ENCODE results near the gene VWA5B1.

DNA sequence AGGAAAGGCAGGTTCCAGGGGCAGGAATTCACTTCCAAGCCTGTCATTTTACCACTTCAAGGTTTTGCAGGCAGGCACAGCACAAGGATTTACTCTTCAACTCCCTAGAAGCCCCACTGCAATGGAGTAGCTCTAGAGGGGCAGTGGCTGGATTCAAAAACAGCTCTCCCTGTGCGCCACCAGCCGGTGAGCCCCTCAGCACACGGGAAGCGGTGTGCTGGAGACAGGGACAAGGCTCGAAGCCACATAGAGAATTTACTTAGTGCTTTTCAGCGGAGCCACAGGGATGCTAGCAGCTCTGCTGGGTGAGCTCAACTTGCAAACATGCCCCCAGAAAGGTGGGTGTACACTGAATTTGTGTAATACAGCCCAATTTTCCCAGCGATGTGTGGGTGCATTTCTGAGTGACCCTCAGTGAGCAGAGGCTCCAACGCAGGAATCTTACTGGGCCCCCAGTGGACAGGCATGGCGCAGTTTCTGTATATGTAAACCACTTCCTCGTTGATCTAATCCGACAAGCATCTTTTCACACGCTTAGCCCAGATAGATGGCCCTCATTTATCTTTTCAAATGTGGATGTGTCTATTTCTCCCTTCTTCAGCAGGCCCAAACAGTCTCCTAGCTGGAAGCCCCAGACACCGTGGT, 10.9 kb downstream of the VWA5B1 start:
- no peak for TF ChIP-seq POLR2A (IDR thresholded peaks at IDR 0.05)
- TF ChIP-seq, protein P1, sequence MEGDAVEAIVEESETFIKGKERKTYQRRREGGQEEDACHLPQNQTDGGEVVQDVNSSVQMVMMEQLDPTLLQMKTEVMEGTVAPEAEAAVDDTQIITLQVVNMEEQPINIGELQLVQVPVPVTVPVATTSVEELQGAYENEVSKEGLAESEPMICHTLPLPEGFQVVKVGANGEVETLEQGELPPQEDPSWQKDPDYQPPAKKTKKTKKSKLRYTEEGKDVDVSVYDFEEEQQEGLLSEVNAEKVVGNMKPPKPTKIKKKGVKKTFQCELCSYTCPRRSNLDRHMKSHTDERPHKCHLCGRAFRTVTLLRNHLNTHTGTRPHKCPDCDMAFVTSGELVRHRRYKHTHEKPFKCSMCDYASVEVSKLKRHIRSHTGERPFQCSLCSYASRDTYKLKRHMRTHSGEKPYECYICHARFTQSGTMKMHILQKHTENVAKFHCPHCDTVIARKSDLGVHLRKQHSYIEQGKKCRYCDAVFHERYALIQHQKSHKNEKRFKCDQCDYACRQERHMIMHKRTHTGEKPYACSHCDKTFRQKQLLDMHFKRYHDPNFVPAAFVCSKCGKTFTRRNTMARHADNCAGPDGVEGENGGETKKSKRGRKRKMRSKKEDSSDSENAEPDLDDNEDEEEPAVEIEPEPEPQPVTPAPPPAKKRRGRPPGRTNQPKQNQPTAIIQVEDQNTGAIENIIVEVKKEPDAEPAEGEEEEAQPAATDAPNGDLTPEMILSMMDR (IDR thresholded peaks at IDR 0.05), result no peak

Data from breast epithelium (tissue), 3 donors.